H9 (cell line): ENCODE measurements around the gene NRCAM. TPM values are rescaled to one million over a fixed set of nuclear protein-coding genes. Genes with fewer than 3 reads are reported as not detected.

Experiments used
- DNase-seq: peaks from one replicate; pipeline ENCODE4 v3.0.0-alpha.2; 2017
- H2AFZ ChIP-seq: one replicate; pipeline ENCODE4 v1.6.1; 2013; ENCODE audit warnings: mild to moderate bottlenecking, low read length, control low read depth, moderate library complexity
- H2AK5ac ChIP-seq: 2 replicates; pipeline ENCODE4 v1.6.1; 2013; ENCODE audit warnings: low read length, control low read depth, mixed read lengths; ENCODE audit not compliant: insufficient read length
- H2BK120ac ChIP-seq: one replicate; pipeline ENCODE4 v1.6.1; 2013; ENCODE audit warnings: low read depth, mild to moderate bottlenecking, low read length, control low read depth, inconsistent platforms; ENCODE audit not compliant: poor library complexity, severe bottlenecking
- H2BK12ac ChIP-seq: 2 replicates; pipeline ENCODE4 v1.6.1; 2013; ENCODE audit warnings: low read length, control low read depth, mixed read lengths, low read depth; ENCODE audit not compliant: insufficient read length
- H2BK15ac ChIP-seq: 2 replicates; pipeline ENCODE4 v1.6.1; 2013; ENCODE audit warnings: low read depth, low read length, control low read depth
- H2BK20ac ChIP-seq: one replicate; pipeline ENCODE4 v1.6.1; 2013; ENCODE audit warnings: low read depth, mild to moderate bottlenecking, low read length, control low read depth, inconsistent platforms; ENCODE audit not compliant: poor library complexity, severe bottlenecking
- H2BK5ac ChIP-seq: 2 replicates; pipeline ENCODE4 v1.6.1; 2013; ENCODE audit warnings: low read length, control low read depth, mixed read lengths; ENCODE audit not compliant: insufficient read length
- H3K14ac ChIP-seq: 2 replicates; pipeline ENCODE4 v1.6.1; 2013; ENCODE audit warnings: low read length, control low read depth; ENCODE audit not compliant: insufficient read depth
- H3K18ac ChIP-seq: 2 replicates; pipeline ENCODE4 v1.6.1; 2013; ENCODE audit warnings: low read depth, mild to moderate bottlenecking, mixed read lengths, low read length, control low read depth; ENCODE audit not compliant: insufficient read length
- H3K23ac ChIP-seq: 2 replicates; pipeline ENCODE4 v1.6.1; 2013; ENCODE audit warnings: low read length, control low read depth, mixed read lengths, low read depth; ENCODE audit not compliant: insufficient read length
- H3K23me2 ChIP-seq: 2 replicates; pipeline ENCODE4 v1.6.1; 2013; ENCODE audit warnings: low read depth, mild to moderate bottlenecking, mixed read lengths, low read length, control low read depth; ENCODE audit not compliant: insufficient read length, poor library complexity, severe bottlenecking
- H3K27ac ChIP-seq: 2 replicates; pipeline ENCODE4 v1.5.1; 2013; ENCODE audit warnings: low read length, control low read depth, mixed read lengths, low read depth; ENCODE audit not compliant: insufficient read length
- H3K27me3 ChIP-seq: 2 replicates; pipeline ENCODE4 v1.6.1; 2013; ENCODE audit warnings: low read length, control low read depth, inconsistent platforms; ENCODE audit not compliant: insufficient read depth
- H3K4ac ChIP-seq: 2 replicates; pipeline ENCODE4 v1.6.1; 2013; ENCODE audit warnings: low read depth, mild to moderate bottlenecking, control low read depth, inconsistent platforms, low read length, moderate library complexity
- H3K4me1 ChIP-seq: 2 replicates; pipeline ENCODE4 v1.6.1; 2013; ENCODE audit warnings: low read length, control low read depth, inconsistent platforms; ENCODE audit not compliant: insufficient read depth
- H3K4me2 ChIP-seq: 2 replicates; pipeline ENCODE4 v1.6.1; 2013; ENCODE audit warnings: low read length, control low read depth, mixed read lengths; ENCODE audit not compliant: insufficient read length, insufficient read depth
- H3K56ac ChIP-seq: 2 replicates; pipeline ENCODE4 v1.6.1; 2013; ENCODE audit warnings: low read depth, mild to moderate bottlenecking, mixed read lengths, low read length, control low read depth; ENCODE audit not compliant: insufficient read length
- H3K79me1 ChIP-seq: 2 replicates; pipeline ENCODE4 v1.6.1; 2013; ENCODE audit warnings: low read depth, mild to moderate bottlenecking, moderate library complexity, low read length, control low read depth, inconsistent platforms; ENCODE audit not compliant: insufficient read depth, poor library complexity, severe bottlenecking
- H3K79me2 ChIP-seq: 2 replicates; pipeline ENCODE4 v1.6.1; 2013; ENCODE audit warnings: low read length, control low read depth, inconsistent platforms; ENCODE audit not compliant: insufficient read depth
- H3K9ac ChIP-seq: 2 replicates; pipeline ENCODE4 v1.6.1; 2013; ENCODE audit warnings: low read length, control low read depth, mixed read lengths; ENCODE audit not compliant: insufficient read length; ENCODE audit errors: extremely low read depth
- H3K9me3 ChIP-seq: one replicate; pipeline ENCODE4 v1.6.1; 2013; ENCODE audit warnings: low read depth, low read length, inconsistent platforms; ENCODE audit not compliant: control insufficient read depth
- H3T11ph ChIP-seq: one replicate; pipeline ENCODE4 v1.6.1; 2013; ENCODE audit warnings: mild to moderate bottlenecking, low read length, control low read depth, inconsistent platforms
- H4K20me1 ChIP-seq: one replicate; pipeline ENCODE4 v1.6.1; 2013; ENCODE audit not compliant: control insufficient read depth, insufficient read length, insufficient read depth
- H4K5ac ChIP-seq: 2 replicates; pipeline ENCODE4 v1.6.1; 2013; ENCODE audit warnings: low read depth, mild to moderate bottlenecking, mixed read lengths, low read length, control low read depth; ENCODE audit not compliant: insufficient read length
- H4K8ac ChIP-seq: replicated peaks from 2 replicates; pipeline ENCODE4 v1.6.1; 2013; ENCODE audit warnings: low read length, control low read depth, mixed read lengths, low read depth; ENCODE audit not compliant: insufficient read length
- H4K91ac ChIP-seq: 2 replicates; pipeline ENCODE4 v1.6.1; 2013; ENCODE audit warnings: low read depth, mild to moderate bottlenecking, moderate library complexity, mixed read lengths, low read length, control low read depth; ENCODE audit not compliant: insufficient read length
- H3K27ac Mint-ChIP-seq, 3 experiments: 2 replicates in 2 of 3; 3 replicates in 1 of 3; pipeline ENCODE4 v1.8.0; 2020 to 2021; ENCODE audit warnings: mixed read lengths in 3 of 3, mild to moderate bottlenecking in 1 of 3, moderate library complexity in 1 of 3
- H3K27me3 Mint-ChIP-seq: 2 replicates; pipeline ENCODE4 v1.8.0; 2021; ENCODE audit warnings: low read depth, mild to moderate bottlenecking, moderate library complexity, mixed read lengths
- H3K36me3 Mint-ChIP-seq, 3 experiments: 2 replicates in 2 of 3; 3 replicates in 1 of 3; pipeline ENCODE4 v1.8.0; 2020 to 2021; ENCODE audit warnings: low read depth in 3 of 3, mixed read lengths in 3 of 3; ENCODE audit not compliant: insufficient read depth in 1 of 3
- H3K4me1 Mint-ChIP-seq, 2 experiments: 2 replicates each; pipeline ENCODE4 v1.8.0; 2020; ENCODE audit warnings: mixed read lengths in 2 of 2
- H3K4me3 Mint-ChIP-seq, 2 experiments: 2 replicates in 1 of 2; 3 replicates in 1 of 2; pipeline ENCODE4 v1.8.0; 2020 to 2021; ENCODE audit warnings: mild to moderate bottlenecking in 2 of 2, mixed read lengths in 2 of 2, moderate library complexity in 1 of 2
- H3K9me3 Mint-ChIP-seq, 2 experiments: 2 replicates in 1 of 2; 3 replicates in 1 of 2; pipeline ENCODE4 v1.8.0; 2020; ENCODE audit warnings: mild to moderate bottlenecking in 2 of 2, mixed read lengths in 2 of 2, moderate library complexity in 1 of 2
- CTCF ChIP-seq: fragments of 200-600 bp; sonication (generic); conservative IDR thresholded peaks from 3 replicates; pipeline ENCODE4 v1.8.0; 2021; ENCODE audit warnings: antibody characterized with exemption, mild to moderate bottlenecking
- WGBS: extraction: QIAGEN DNeasy Blood & Tissue Kit; methylation state at CpG from one replicate; pipeline ENCODE4 v1.1.7; 2013; ENCODE audit warnings: missing lambda C conversion rate, low lambda C conversion rate, mixed read lengths; ENCODE audit not compliant: insufficient read length; ENCODE audit errors: extremely low coverage; 5-methylcytosine and 5-hydroxymethylcytosine counted together
- total RNA-seq: library from RNA; stranded (reverse); gene quantifications from 2 replicates; pipeline ENCODE4 v1.2.1, GENCODE V29; 2021

Gene NRCAM
- total RNA-seq, 1 experiment from 2014 or later, result 2.3 TPM

GRCh38 chr7:108464743-108465142 is 8.5 kb upstream of the NRCAM start:
- H4K91ac ChIP-seq, result no peak overlapping the region
- TF ChIP-seq CTCF, result no peak
- no peak overlapping the region for H3K18ac ChIP-seq
- no peak overlapping the region for H3K9ac ChIP-seq
- no peaks in the 10 kb centered on the region for H3K23me2 ChIP-seq
- no peak overlapping the region for H2BK120ac ChIP-seq
- H2AFZ ChIP-seq, result no peak overlapping the region
- H3K4me2 ChIP-seq, result no peak overlapping the region
- no peaks in the 10 kb centered on the region for H4K20me1 ChIP-seq
- H3K56ac ChIP-seq, result no peak overlapping the region
- no peak overlapping the region for H2BK12ac ChIP-seq
- Mint-ChIP-seq H3K9me3 (no peaks in the 10 kb centered on the region), H3K4me1 (peaks cover 14 to 17% of the 10 kb centered on the region in 2 experiments), H3K27me3 (peaks cover 6% of the 10 kb centered on the region; the same call in 1 of the 2 replicates), H3K4me3 (no peak overlapping the region), H3K27ac (no peak overlapping the region), H3K36me3 (no peaks in the 10 kb centered on the region)
- H4K8ac ChIP-seq, result no peak overlapping the region
- no peak overlapping the region for H3K4ac ChIP-seq
- H3K27me3 ChIP-seq, result no peaks in the 10 kb centered on the region
- no peaks in the 10 kb centered on the region for H3K4me1 ChIP-seq
- no peak overlapping the region for H3K27ac ChIP-seq
- DNase-seq, result no peak
- H4K5ac ChIP-seq, result no peak overlapping the region
- no peak overlapping the region for H2BK5ac ChIP-seq
- no peaks in the 10 kb centered on the region for H3K9me3 ChIP-seq
- no peak overlapping the region for H3K23ac ChIP-seq
- H3K79me2 ChIP-seq, result no peaks in the 10 kb centered on the region
- H2AK5ac ChIP-seq, result no peak overlapping the region
- no peak overlapping the region for H2BK20ac ChIP-seq
- no CpG with 5 or more reads among the region's 2 CpGs for WGBS
- H2BK15ac ChIP-seq, result no peak overlapping the region
- no peaks in the 10 kb centered on the region for H3K79me1 ChIP-seq
- no peak overlapping the region for H3T11ph ChIP-seq
- H3K14ac ChIP-seq, result no peak overlapping the region
